ENCODE measurements around the gene SEPTIN1.
A peak's percentile ranks its signal among the peaks of the same experiment; 100 is the strongest.
"Not testable (repeated sequence)": the region's sequence is repeated elsewhere in the genome, so short reads cannot be mapped to it uniquely, and the experiment has no call there.

SEPTIN1 gene

GRCh38 chr16:30348113-30348512 lies 34.2 kb downstream of the SEPTIN1 start:
- Histone ChIP-seq H3K79me2 (ENCODE audit: insufficient read depth, low read length) (no peaks in the 10 kb centered on the region), H2AFZ (ENCODE audit: low read length) (no peak overlapping the region), H3K9me3 (ENCODE audit: low read length) (no peaks in the 10 kb centered on the region), H3K9me2 (ENCODE audit: low read depth, low read length) (no peaks in the 10 kb centered on the region), H3K4me2 (ENCODE audit: low read length) (no peak overlapping the region), H3K9ac (ENCODE audit: low read length) (no peak overlapping the region), H4K20me1 (ENCODE audit: insufficient read depth, low read length) (no peaks in the 10 kb centered on the region), H3K4me3 (ENCODE audit: low read depth, low read length, poor library complexity, severe bottlenecking) (no peak overlapping the region), H3K27me3 (ENCODE audit: insufficient read depth, low read length) (no peaks in the 10 kb centered on the region), H3K4me1 (ENCODE audit: insufficient read depth, low read length, severe bottlenecking) (peaks cover 90% of the 10 kb centered on the region), H3K36me3 (ENCODE audit: insufficient read depth, low read length) (peaks cover 31% of the 10 kb centered on the region), H3F3A (ENCODE audit: insufficient read depth, low read length) (peaks cover 7% of the 10 kb centered on the region), H3K27ac (ENCODE audit: low read depth, low read length, poor library complexity, severe bottlenecking) (peak overlapping the region; percentile 99)
- no peak for TF ChIP-seq EZH2 (IDR thresholded peaks at IDR 0.05; ENCODE audit: borderline replicate concordance, low read length)
- no peak for TF ChIP-seq CTCF (IDR thresholded peaks at IDR 0.05; ENCODE audit: low read length)

- peaks cover 7% of the 10 kb centered on the region for H3F3A ChIP-seq (ENCODE audit: insufficient read depth, low read length)
- H3K4me1 ChIP-seq (ENCODE audit: insufficient read depth, low read length, severe bottlenecking) = peaks cover 89% of the 10 kb centered on the region
- H3K79me2 ChIP-seq (ENCODE audit: insufficient read depth, low read length) = no peaks in the 10 kb centered on the region
- no peak overlapping the region for H3K4me2 ChIP-seq (ENCODE audit: low read length)
- no peaks in the 10 kb centered on the region for H3K9me3 ChIP-seq (ENCODE audit: low read length)
- TF ChIP-seq EZH2 (IDR thresholded peaks at IDR 0.05; ENCODE audit: borderline replicate concordance, low read length) (no peak), CTCF (IDR thresholded peaks at IDR 0.05; ENCODE audit: low read length) (no peak)
- no peak overlapping the region for H2AFZ ChIP-seq (ENCODE audit: low read length)
- peak overlapping the region; percentile 99 for H3K27ac ChIP-seq (ENCODE audit: low read depth, low read length, poor library complexity, severe bottlenecking)
- H3K4me3 ChIP-seq (ENCODE audit: low read depth, low read length, poor library complexity, severe bottlenecking) = no peak overlapping the region
- no peaks in the 10 kb centered on the region for H4K20me1 ChIP-seq (ENCODE audit: insufficient read depth, low read length)
- H3K27me3 ChIP-seq (ENCODE audit: insufficient read depth, low read length) = no peaks in the 10 kb centered on the region
- H3K36me3 ChIP-seq (ENCODE audit: insufficient read depth, low read length) = peaks cover 12% of the 10 kb centered on the region
- no peak overlapping the region for H3K9ac ChIP-seq (ENCODE audit: low read length)
- no peaks in the 10 kb centered on the region for H3K9me2 ChIP-seq (ENCODE audit: low read depth, low read length)
Measured at GRCh38 chr16:30346286-30346685, 36.1 kb downstream of the SEPTIN1 start.

- H3K79me2 ChIP-seq (ENCODE audit: insufficient read depth, low read length); H3K27me3 ChIP-seq (ENCODE audit: insufficient read depth, low read length); H2AFZ ChIP-seq (ENCODE audit: low read length); H3K36me3 ChIP-seq (ENCODE audit: insufficient read depth, low read length); H3K9me3 ChIP-seq (ENCODE audit: low read length); H4K20me1 ChIP-seq (ENCODE audit: insufficient read depth, low read length); H3F3A ChIP-seq (ENCODE audit: insufficient read depth, low read length); H3K9me2 ChIP-seq (ENCODE audit: low read depth, low read length): not testable (repeated sequence)
- H3K27ac ChIP-seq (ENCODE audit: low read depth, low read length, poor library complexity, severe bottlenecking) = peak overlapping the region; percentile 96
- H3K4me3 ChIP-seq (ENCODE audit: low read depth, low read length, poor library complexity, severe bottlenecking) = peak overlapping the region; percentile 70
- H3K9ac ChIP-seq (ENCODE audit: low read length) = peak overlapping the region; percentile 85
- peak overlapping the region; percentile 85 for H3K4me2 ChIP-seq (ENCODE audit: low read length)
- H3K4me1 ChIP-seq (ENCODE audit: insufficient read depth, low read length, severe bottlenecking) = peaks cover 81% of the 10 kb centered on the region
Measured at GRCh38 chr16:30343491-30343820, 38.9 kb downstream of the SEPTIN1 start.

GRCh38 chr16:30342751-30343490 lies 39.4 kb downstream of the SEPTIN1 start:
- Histone ChIP-seq H3K27me3 (ENCODE audit: insufficient read depth, low read length) (no peaks in the 10 kb centered on the region), H3K9me3 (ENCODE audit: low read length) (no peaks in the 10 kb centered on the region), H3K4me2 (ENCODE audit: low read length) (peak overlapping the region; percentile 85), H3K79me2 (ENCODE audit: insufficient read depth, low read length) (no peaks in the 10 kb centered on the region), H3K27ac (ENCODE audit: low read depth, low read length, poor library complexity, severe bottlenecking) (peak overlapping the region; percentile 96), H3K4me1 (ENCODE audit: insufficient read depth, low read length, severe bottlenecking) (peaks cover 82% of the 10 kb centered on the region), H3K36me3 (ENCODE audit: insufficient read depth, low read length) (peaks cover 6% of the 10 kb centered on the region; the same call in 1 of the 2 replicates), H3F3A (ENCODE audit: insufficient read depth, low read length) (no peaks in the 10 kb centered on the region), H3K9me2 (ENCODE audit: low read depth, low read length) (no peaks in the 10 kb centered on the region), H3K4me3 (ENCODE audit: low read depth, low read length, poor library complexity, severe bottlenecking) (peak overlapping the region; percentile 70), H2AFZ (ENCODE audit: low read length) (no peak overlapping the region), H4K20me1 (ENCODE audit: insufficient read depth, low read length) (no peaks in the 10 kb centered on the region), H3K9ac (ENCODE audit: low read length) (peak overlapping the region; percentile 85)
- TF ChIP-seq EZH2 (IDR thresholded peaks at IDR 0.05; ENCODE audit: borderline replicate concordance, low read length) (no peak), CTCF (IDR thresholded peaks at IDR 0.05; ENCODE audit: low read length) (no peak)

Data from OCI-LY1 (cell line).